Urinary bladder (tissue), 4 donors: ENCODE results near the gene IGFN1. TPM values are rescaled to one million over a fixed set of nuclear protein-coding genes. Genes with fewer than 3 reads are reported as not detected.

Source experiments
- DNase-seq: peaks from one replicate; pipeline ENCODE4 v3.0.0-alpha.2; 2015; ENCODE audit errors: extremely low spot score
- H3K27ac ChIP-seq: one replicate; pipeline ENCODE4 v1.5.1; 2013; ENCODE audit warnings: low read depth, mild to moderate bottlenecking, moderate library complexity
- H3K36me3 ChIP-seq: one replicate; pipeline ENCODE4 v1.6.1; 2013; ENCODE audit warnings: mild to moderate bottlenecking, moderate library complexity; ENCODE audit not compliant: insufficient read depth
- H3K4me1 ChIP-seq: one replicate; pipeline ENCODE4 v1.6.1; 2013; ENCODE audit warnings: mild to moderate bottlenecking, moderate library complexity; ENCODE audit not compliant: insufficient read depth
- H3K4me3 ChIP-seq: one replicate; pipeline ENCODE4 v1.5.1; 2013; ENCODE audit warnings: low read depth, low read length
- WGBS: extraction: QIAGEN DNeasy Blood & Tissue Kit; methylation state at CpG from one replicate; pipeline ENCODE4 v1.1.7; 2013; 5-methylcytosine and 5-hydroxymethylcytosine counted together
- polyA plus RNA-seq: library from polyadenylated mRNA; stranded (reverse); fragments of 200-250 nt; gene quantifications from one replicate; pipeline ENCODE4 v1.2.3, GENCODE V29; 2013
- total RNA-seq: library from RNA; depleted of rRNA; stranded (reverse); fragments of >200 nt; gene quantifications from one replicate; pipeline ENCODE4 v1.2.3, GENCODE V29; 2014
- donor health status: healthy with polysubstance abuse.
- donor health status: healthy.

IGFN1 gene
- total and polyA plus RNA-seq, 2 donors: 0.14 to 0.69 TPM

DNA sequence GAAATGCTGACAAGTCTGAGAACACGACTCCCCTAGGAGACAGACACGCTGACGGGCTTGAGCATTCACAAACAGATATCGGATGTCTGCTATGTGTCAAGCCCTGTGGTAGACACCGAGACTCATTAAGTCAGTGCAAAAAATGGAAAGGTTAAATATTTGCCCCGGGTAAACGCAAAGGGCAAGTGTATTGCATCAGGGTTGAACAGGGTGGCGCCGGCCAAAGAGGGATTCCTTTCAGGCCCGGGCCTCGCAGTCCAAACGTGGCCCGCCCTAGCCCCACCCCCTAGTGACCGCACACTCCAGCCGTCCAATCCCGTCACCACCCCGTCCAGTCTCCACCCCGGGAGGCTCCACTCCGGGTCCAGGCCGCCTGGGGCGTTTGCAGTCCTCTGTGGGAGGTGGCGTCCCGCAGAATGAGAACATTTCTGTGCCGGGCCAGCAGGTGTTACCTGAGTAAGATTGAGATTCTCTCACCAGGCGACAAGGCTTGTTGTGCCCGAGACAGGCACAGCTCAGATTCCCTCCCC lies 20.0 kb upstream of the IGFN1 start:
- WGBS: 5% methylated on average over 26 of the region's 26 CpGs
- DNase-seq: peak; percentile 83
- no peaks in the 10 kb centered on the region for H3K36me3 ChIP-seq

DNA sequence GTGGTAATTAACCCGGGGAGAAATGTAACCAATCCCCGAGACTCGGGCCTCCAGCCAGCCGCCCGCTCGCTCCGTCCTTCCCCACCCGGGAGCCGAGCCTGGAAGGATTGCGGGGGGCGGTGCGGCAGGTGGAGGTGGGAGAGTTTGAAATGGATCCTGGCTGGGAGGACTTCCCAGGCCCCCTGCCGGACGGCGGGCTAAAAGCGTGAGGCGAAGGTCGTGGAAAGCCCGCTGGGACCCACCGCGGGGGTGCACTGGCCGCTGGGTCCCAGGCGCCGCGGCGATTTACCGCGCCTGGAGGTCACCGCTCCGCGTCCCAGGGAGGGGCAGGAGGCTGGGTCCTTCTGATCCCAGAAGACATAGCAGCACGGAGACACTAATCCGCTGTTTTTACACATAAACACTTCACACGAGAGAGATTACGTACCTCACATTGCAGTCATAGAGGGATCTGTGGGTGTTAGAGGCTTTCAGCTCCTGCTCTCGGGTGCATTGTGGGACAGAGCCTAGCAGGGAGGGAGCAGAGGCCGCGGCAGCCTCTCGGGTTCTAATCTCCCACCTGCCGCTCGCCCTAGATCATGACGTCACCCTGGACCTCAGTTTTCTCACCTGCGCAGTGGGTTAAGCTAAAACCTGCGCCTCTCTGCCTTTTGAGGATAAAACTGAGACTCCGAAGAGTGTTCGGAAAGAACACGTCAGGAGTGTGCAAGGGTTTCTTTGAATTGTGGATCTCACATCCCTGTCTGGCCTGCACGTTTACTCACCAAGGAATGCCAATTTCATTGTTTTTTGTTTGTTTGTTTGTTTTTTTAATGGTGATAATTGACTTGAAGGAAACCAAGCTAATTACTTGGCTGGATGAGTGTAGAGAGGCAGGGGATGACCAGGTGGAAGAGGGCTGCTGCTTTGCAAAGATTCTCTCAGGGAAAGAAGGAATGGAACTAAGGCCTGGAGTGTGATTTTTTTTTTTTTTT lies 19.3 kb upstream of the IGFN1 start:
- peak overlapping the region; percentile 51 for H3K4me3 ChIP-seq
- H3K4me1 ChIP-seq: no peaks in the 10 kb centered on the region
- no peak for DNase-seq
- H3K27ac ChIP-seq: peak overlapping the region; percentile 53
- WGBS: 9% methylated on average over 48 of the region's 48 CpGs
- no peaks in the 10 kb centered on the region for H3K36me3 ChIP-seq

More for the DNA sequence above, 20.0 kb upstream of the IGFN1 start:
- Histone ChIP-seq H3K4me1 (no peaks in the 10 kb centered on the region), H3K27ac (peak overlapping the region; percentile 53), H3K4me3 (peak overlapping the region; percentile 51)

DNA sequence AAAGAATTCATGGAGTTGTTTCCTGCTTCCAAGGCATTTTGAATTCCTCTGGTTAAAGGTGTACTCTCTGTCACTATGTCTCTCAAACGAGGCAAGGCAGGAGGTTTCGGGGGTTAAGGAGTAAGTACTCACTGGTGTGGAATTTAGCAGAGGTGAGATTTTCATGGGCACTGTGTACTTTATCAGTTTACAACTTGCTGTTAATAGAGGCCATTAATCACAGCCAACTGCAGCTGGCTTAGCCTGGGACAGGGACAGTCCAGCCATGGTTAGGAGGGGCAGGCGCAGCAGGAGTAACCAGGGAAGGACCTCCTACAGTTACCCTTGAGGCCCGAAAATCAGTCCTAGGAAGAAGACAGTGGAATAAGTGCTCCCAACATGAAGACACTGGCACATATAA lies 18.3 kb upstream of the IGFN1 start:
- H3K36me3 ChIP-seq: no peaks in the 10 kb centered on the region
- H3K4me1 ChIP-seq: no peaks in the 10 kb centered on the region
- no peak for DNase-seq
- no peak overlapping the region for H3K4me3 ChIP-seq
- no peak overlapping the region for H3K27ac ChIP-seq
- 89% methylated on average over 4 of the region's 4 CpGs for WGBS

DNA sequence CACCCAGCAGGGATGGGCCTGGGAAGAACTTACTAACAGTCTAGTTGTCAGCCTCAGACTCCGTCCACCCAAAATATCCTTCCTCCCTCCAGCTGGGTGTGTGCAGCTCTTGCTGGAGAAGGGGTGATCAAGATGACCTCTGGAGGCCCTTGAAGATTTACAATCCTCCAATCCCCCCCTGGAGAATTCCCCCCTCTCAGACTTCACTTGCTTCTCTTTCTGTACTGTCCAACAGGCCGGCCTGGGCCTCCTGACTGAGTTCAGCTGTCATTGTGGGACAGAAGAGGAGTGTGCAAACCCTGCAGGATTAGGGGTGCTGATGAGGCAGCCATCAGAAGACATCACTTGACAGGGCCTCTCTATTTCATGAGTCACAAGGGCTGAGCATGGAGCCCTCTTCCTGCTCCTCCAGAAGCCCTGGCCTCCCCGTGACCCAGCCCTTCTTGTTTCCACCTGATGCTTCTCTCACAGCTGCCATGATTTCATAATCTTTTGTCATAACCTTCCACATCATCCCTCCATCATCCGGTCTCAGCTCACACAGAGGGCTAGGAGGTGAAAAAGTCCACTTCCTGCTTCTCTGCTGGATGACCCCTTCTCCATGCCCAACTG lies 17.5 kb upstream of the IGFN1 start:
- Histone ChIP-seq H3K36me3 (no peaks in the 10 kb centered on the region), H3K4me3 (no peak overlapping the region), H3K27ac (no peak overlapping the region), H3K4me1 (no peaks in the 10 kb centered on the region)
- WGBS: 82% methylated on average over 4 of the region's 4 CpGs
- no peak for DNase-seq

DNA sequence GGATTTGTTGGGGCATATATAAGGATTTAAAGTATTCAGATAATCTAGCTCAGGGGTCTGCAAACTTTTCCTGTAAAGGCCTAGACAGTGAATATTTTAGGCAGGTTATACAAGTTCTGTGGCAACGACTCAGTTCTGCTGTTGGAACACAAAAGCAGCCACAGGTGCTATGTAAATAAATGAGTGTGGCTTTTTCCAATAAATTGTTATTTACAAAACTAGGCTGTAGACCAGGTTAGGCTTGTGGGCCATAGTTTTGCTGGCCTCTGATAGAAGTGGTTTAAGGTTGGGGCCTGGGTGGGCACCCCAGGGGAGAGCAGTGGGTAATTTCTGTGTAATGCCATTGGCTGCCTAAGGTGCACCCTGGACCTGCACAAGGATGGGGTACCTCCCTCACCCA lies 16.9 kb upstream of the IGFN1 start:
- Histone ChIP-seq H3K36me3 (no peaks in the 10 kb centered on the region), H3K4me3 (no peak overlapping the region), H3K27ac (no peak overlapping the region), H3K4me1 (no peaks in the 10 kb centered on the region)
- WGBS: 87% methylated on average over 1 of the region's 1 CpG
- no peak for DNase-seq

DNA sequence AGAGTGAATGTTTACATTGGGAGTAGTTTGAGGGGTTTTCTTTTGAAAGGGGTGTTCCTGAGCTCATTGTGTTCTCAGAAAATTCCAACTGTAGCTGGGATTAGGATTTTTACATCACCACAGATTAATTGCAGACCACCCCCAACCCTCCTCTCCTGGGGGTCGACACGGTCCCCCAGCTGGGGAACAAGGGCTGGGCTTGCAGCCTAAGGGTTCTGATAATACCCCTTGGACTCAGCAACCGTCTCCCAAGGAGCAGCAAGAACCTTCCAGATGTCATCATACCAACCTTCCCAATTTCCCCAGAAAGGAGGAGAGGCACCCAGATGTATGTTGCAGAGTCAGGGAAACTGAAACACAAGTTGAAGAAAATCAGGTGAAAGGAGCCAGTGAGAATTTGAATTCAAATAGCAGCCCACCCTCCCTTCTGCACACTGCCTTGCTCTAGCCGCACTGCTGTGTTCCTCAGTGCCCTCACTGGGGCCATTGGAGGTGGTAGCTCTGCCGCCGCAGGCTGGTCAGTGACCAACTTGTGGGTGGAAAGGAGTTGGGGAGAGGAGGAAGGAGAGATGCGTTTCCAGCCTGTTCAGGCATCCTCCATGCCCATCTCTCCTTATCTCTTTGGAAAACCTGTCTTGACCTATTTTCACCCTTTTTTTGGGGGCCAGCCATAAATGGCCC lies 14.7 kb upstream of the IGFN1 start:
- 84% methylated on average over 7 of the region's 7 CpGs for WGBS
- H3K4me3 ChIP-seq: no peak overlapping the region
- H3K36me3 ChIP-seq: no peaks in the 10 kb centered on the region
- no peak overlapping the region for H3K27ac ChIP-seq
- no peaks in the 10 kb centered on the region for H3K4me1 ChIP-seq
- no peak for DNase-seq

DNA sequence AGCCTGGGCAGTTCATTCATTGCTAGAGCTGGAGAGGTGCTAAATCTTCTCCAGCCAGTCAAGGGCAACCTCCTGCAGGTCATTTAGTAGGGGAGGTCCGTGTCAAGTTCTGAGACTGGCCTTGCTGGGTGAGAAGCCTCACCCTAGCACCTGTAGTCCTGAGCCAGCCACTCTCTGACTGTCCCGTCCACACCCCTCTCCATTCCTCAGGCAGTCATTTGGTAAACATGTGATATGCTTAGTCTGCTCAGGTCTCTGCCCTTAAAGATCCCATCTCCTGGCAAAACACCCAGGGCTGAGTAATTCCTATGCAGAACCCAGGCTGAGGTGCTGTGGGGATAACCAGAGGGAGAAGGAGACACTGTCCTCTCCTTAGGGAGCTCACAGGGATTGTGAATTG lies 13.7 kb upstream of the IGFN1 start:
- WGBS: 77% methylated on average over 2 of the region's 2 CpGs
- no peak overlapping the region for H3K27ac ChIP-seq
- H3K4me3 ChIP-seq: no peak overlapping the region
- no peaks in the 10 kb centered on the region for H3K4me1 ChIP-seq
- no peaks in the 10 kb centered on the region for H3K36me3 ChIP-seq
- no peak for DNase-seq

DNA sequence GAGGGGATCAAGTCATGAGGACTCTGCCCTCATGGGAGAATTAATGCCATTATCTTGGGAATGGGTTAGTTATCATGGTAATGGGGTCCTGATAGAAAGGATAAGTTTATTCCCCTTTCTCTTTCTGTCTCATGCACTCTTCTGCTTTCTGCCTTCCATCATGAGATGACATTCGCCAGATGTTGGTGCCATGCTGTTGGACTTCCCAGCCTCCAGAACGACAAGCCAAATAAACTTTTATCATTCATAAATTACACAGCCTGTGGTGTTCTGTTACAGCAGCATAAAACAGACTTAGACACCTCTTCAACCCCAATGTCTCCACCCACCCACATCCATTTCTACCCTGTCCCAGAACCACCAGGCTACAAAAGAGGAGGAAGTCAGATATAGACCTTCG lies 11.9 kb upstream of the IGFN1 start:
- H3K4me3 ChIP-seq: no peak overlapping the region
- no peak overlapping the region for H3K27ac ChIP-seq
- no peak for DNase-seq
- no peaks in the 10 kb centered on the region for H3K4me1 ChIP-seq
- 53% methylated on average over 3 of the region's 3 CpGs for WGBS
- H3K36me3 ChIP-seq: no peaks in the 10 kb centered on the region

DNA sequence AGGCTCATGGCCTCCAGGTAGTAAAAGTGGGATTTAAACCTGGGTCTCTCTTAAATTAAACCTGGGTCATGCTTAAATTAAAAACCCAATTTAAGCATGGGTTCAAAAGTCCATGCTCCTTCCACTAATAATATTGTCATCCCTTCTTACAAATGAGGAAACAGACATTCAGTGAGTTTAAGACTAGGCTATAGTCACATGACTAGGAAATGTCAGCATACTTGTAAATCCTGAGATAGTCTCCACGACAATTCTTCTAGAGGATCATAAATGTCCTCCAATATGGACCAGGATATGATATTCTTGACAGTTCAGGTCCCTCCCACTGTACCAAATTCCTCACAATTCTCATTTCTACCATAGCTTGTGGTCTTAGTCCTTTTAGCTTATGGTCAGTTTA lies 10.5 kb upstream of the IGFN1 start:
- H3K36me3 ChIP-seq: no peaks in the 10 kb centered on the region
- H3K4me3 ChIP-seq: no peak overlapping the region
- no peak overlapping the region for H3K27ac ChIP-seq
- DNase-seq: no peak
- no peaks in the 10 kb centered on the region for H3K4me1 ChIP-seq
- WGBS: 31% methylated on average over 1 of the region's 1 CpG

DNA sequence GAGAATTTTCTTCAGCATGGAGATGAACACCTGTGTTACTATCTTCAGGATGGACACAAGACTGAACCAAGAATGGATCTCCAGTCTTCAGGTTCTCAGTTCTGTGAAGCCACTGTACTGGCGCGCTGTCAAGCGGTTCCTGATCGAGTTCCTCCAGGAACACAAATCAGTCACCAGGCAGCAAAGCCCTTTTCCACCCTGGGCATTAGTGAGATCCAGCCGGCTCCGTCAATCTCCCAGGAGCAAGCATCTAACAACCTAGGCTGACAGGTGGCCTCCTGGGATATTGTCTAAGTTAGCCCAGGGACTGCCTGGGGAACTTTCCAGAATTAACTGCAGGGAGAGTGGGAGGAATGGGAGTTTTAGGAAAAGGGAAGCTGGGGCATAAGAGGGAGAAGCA lies 9.7 kb upstream of the IGFN1 start:
- H3K4me1 ChIP-seq: no peaks in the 10 kb centered on the region
- DNase-seq: no peak
- H3K36me3 ChIP-seq: no peaks in the 10 kb centered on the region
- H3K4me3 ChIP-seq: no peak overlapping the region
- 91% methylated on average over 6 of the region's 6 CpGs for WGBS
- no peak overlapping the region for H3K27ac ChIP-seq

DNA sequence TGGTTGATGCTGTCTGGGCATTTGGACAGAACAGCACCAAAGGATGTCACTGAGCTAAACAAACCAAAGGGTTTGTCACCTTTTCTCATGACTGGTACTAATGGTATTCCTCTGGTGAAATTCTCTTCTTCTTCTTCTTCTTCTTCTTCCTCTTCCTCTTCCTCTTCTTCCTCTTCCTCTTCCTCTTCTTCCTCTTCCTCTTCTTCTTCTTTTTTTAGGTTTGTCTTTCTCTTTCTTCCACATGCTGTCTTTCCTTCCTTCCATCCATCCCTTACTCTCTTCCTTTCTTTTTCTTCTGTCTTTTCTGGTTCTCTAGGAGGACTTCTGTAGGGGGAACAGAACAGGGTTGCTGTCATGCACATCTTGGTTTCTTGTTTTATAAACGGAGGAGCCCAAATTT lies 9.3 kb upstream of the IGFN1 start:
- WGBS: 73% methylated on average over 1 of the region's 1 CpG
- Histone ChIP-seq H3K36me3 (no peaks in the 10 kb centered on the region), H3K4me1 (no peaks in the 10 kb centered on the region), H3K4me3 (no peak overlapping the region), H3K27ac (no peak overlapping the region)
- DNase-seq: no peak

DNA sequence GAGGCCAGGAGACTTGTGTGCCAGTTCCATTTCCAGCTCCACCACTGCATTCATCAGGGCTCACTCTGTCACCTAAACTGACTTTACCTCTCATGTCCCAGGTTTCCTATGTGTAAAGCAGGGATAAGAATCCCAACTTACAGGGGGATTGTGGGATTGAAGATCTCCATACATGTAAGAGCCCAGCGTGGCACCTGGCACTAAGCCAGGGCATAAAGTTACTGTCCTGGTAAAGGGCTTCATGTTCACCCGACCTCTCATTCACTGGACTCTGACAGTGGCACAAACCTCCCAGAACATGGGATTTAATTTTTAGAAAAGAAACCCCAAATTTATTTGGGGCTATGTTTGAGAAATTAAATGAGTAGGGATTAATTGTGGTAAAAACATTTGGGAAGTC lies 8.9 kb upstream of the IGFN1 start:
- Histone ChIP-seq H3K36me3 (no peaks in the 10 kb centered on the region), H3K4me3 (no peak overlapping the region), H3K4me1 (no peaks in the 10 kb centered on the region), H3K27ac (no peak overlapping the region)
- no peak for DNase-seq
- 70% methylated on average over 2 of the region's 2 CpGs for WGBS

DNA sequence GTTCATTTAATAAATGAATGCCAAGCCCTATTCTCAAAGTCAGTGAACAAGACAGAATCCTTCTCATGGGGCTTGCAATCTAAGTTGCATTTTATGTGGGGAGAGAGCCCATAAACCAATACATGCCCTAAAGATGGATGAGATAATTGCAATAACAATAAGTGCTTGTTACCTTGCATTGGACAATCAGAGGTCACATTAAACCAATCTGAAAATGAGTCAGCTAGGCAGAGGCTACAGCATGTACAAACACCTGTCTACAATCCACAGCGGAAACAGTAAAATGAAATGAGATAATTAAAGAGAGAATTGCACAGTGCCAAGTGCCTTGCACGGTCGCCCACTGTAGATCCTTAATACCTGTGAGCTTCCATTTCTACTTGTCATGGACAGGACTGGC lies 7.4 kb upstream of the IGFN1 start:
- WGBS: 86% methylated on average over 3 of the region's 3 CpGs
- Histone ChIP-seq H3K4me3 (no peak overlapping the region), H3K36me3 (no peaks in the 10 kb centered on the region), H3K27ac (no peak overlapping the region), H3K4me1 (no peaks in the 10 kb centered on the region)
- DNase-seq: no peak
